ENCODE results near the gene RINT1.
"Not testable (repeated sequence)": the region's sequence is repeated elsewhere in the genome, so short reads cannot be mapped to it uniquely, and the experiment has no call there.

GRCh38 chr7:105524423-105524822 lies 7.6 kb upstream of the RINT1 start:
- TF ChIP-seq CTCF (IDR thresholded peaks at IDR 0.05; ENCODE audit: insufficient read depth, low read depth, low read length); EZH2 (IDR thresholded peaks at IDR 0.05; ENCODE audit: insufficient read depth, low read length): not testable (repeated sequence)
